Right ventricle myocardium superior (tissue), 1 donor: ENCODE measurements around the gene HS3ST1. TPM values are rescaled to one million over a fixed set of nuclear protein-coding genes. Genes with fewer than 3 reads are reported as not detected.

Source experiments
- ATAC-seq: fragments of 200-7000 bp; cut with Tn5 transposase; one replicate; pipeline ENCODE4 v1.9.1; 2020; ENCODE audit warnings: mild to moderate bottlenecking; ENCODE audit not compliant: poor library complexity
- DNase-seq: peaks from one replicate; pipeline ENCODE4 v3.0.0-alpha.2; 2020
- intact Hi-C: fragments of 100-400 bp; cut with DNase I; formaldehyde crosslinking; loops from one replicate; pipeline ENCODE4 v1.11.2; 2022
- total RNA-seq: library from RNA; stranded (reverse); fragmentation: NEBNext Ultra II Directional; extraction: Animal tissue kit (Norgen Biotek cat#: 25700); gene quantifications from one replicate; pipeline ENCODE4 v1.2.1, GENCODE V29; 2021
- donor health status: DM: no; HTN: yes; CAD: no; lungs with severe emphysema.

Gene HS3ST1
- total RNA-seq, 1 donor from 2014 or later = 1.2 TPM

GRCh38 chr4:11438647-11439046 lies 10.0 kb upstream of the HS3ST1 start:
- ATAC-seq = no peak
- DNase-seq = no peak
- intact Hi-C loops = no loop called here

DNA sequence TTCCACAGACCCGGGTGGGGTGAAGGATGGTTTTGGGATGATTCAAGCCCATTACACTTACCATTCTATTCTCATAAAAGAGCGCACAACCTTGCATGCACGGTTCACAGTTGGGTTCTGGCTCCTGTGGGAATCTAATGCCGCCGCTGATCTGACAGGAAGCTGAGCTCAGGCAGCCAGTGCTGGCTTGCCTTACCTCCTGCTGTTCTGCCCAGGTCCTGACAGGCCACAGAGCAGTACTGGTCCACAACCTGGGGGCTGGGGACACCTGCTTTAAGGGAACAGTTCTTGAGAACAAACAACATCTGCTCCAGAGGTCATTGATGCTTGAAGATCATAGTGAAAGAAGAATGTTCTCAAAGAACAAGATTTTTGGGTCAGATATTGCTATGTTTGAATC lies 8.0 kb upstream of the HS3ST1 start:
- intact Hi-C loops = no loop called here
- no peak for ATAC-seq

DNA sequence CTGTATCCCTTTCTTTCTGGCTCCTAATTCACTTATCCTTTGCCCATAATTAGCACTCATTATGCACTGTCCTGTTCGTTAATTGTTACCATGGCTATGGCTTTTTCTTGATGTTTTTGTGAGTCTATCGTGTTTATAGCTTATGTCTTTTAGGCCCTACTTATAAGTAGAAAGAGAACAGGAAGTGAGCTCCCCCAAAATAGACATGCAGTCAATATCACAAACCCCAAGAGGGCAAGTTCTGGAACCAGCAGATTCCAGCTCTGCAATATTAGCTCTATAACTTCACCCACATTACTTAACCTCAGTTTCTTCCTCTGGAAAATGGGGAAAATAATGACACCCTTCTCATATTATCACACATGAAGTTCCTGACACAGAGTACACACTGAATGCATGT lies 7.4 kb upstream of the HS3ST1 start:
- intact Hi-C loops = no loop called here
- ATAC-seq = no peak
- no peak for DNase-seq

More for the DNA sequence above, 8.0 kb upstream of the HS3ST1 start:
- no peak for DNase-seq

- ATAC-seq (no peak), DNase-seq (no peak)
- intact Hi-C loops = no loop called here
These were observed 6.9 kb upstream of the HS3ST1 start for GRCh38 chr4:11435557-11435956.

GRCh38 chr4:11431111-11431510 lies 2.4 kb upstream of the HS3ST1 start:
- ATAC-seq (no peak), DNase-seq (no peak)
- intact Hi-C loops = no loop called here

GRCh38 chr4:11430536-11430935 lies 1.8 kb upstream of the HS3ST1 start:
- no peak for DNase-seq
- intact Hi-C loops = no loop called here
- no peak for ATAC-seq

DNA sequence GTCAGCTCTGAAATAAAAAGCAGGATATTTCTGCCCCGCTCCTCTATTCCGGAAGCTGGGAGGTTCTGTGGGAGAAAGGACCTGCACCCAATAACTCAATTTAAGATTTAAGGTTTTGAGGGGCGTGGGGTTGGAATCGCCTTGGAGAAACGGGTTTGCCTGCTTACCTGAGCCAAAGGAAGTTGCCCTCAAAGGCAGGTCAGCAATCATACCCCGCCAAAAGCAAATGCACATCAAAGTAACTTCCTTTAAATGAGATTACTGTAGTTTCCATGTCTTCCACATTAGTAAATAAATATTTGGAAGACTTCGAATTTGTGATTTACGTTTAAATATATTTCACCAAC lies 978 bp upstream of the HS3ST1 start:
- intact Hi-C loops = loop anchor here (10.0 kb wide), 1 partner anchor 195 kb away; no protein-coding TSS in a partner anchor
- no peak for DNase-seq
- ATAC-seq = no peak

DNA sequence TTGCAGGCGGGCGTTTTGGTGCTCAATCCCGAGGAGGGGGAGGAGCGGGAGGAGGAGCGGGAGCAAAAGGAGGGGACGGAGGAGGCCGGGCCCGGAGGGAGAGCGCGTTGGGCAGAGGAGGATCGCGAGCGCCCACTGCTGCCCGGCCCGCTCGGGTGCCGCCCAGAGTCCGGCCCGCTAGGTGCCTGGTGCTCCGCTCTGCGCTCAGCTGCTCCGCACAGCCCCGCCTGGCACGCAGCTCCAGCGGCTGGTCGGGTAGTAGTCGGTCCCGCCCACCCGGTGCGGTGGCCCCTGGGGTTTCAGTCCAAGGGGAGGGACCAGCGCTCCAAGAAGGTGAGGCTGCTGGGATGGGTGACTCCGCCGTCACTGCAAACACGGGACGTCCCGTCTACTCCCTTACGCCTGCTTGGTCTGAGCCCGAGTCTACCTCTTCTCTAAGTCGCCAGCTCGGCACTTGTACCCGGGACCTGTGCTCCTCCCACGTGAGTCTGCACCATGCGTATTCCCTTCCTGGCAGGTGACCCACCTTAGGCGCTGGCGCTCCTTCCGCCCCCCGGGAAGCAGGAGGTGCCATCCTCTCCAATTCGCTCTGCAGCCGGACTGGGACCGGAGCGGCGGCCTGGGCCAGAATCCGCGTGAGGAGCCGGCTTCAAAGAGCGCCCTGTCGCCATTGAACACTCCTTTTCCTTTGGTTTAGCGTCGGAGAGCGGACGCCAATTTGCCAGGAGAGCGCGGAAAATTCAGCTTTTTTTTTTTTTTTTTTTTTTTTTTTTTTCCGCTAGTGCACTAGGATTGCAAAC lies 405 bp upstream of the HS3ST1 start:
- peak; percentile 97 for ATAC-seq
- intact Hi-C loops = loop anchor here (10.0 kb wide), 1 partner anchor 196 kb away; no protein-coding TSS in a partner anchor
- peak; percentile 89 for DNase-seq

DNA sequence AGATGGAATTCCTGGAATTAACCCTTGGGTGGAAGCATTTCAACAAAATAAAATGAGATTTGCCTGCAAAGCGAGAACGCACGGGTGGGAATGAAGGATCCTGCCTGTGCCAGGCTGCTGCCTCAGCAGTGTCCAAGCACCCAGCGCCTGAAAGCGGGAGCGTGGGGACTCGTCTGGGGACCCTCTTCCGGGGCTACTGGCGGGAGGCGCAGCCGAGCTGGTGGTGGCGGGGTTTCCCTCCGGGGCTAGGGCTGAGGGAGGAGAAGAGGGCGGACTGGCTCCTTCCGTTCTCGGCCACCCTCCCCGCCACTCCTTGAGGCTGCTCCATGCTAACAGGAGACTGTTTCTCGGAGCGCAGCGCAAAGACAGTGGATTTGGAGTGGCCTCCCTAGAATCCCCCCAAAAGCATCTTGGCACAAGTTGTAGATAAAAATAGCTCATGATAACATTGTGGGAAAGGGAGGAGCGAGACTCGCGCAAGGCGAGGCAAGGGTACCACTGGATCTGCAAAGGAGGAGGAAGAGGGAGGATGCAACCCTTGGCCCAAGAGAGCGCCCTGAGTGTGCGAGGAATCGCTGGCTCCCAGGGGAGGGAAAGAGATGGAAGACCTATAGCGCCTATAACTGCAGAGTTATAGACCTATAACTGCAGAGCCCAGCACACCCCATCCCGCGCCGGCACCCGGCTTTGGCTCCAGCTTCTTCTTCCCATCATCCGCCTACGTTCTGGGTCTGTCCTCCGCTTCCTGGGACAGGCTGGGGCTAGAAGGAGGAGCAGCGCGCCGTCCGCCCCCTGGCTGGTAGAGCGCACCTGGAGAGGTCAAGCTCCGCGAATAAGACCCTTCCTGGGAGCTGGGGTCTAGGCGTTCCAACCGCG lies 1.3 kb downstream of the HS3ST1 start:
- ATAC-seq (no peak), DNase-seq (peak; percentile 41)
- intact Hi-C loops = loop anchor here (10.0 kb wide), 1 partner anchor 197 kb away; no protein-coding TSS in a partner anchor

DNA sequence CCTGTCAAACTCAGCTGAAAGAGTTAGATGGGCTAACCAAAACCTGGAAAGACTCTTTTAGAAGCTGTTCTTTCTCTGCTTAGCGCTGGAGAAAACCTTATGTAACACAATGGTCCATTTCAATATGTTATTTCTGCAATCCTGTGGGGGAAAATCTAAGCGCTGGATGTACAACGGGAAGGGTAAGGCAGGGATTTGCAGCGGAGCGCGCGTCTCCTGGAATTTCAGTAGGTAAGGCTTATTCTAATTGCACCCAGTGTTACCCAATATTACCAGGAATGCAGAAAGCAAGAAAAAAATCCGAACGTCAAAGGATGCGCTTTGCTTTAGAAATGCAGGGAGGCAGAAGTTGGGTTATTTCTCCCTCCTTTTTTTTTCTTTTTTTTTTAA lies 2.0 kb downstream of the HS3ST1 start:
- no peak for ATAC-seq
- intact Hi-C loops = loop anchor here (10.0 kb wide), 1 partner anchor 198 kb away; no protein-coding TSS in a partner anchor

DNA sequence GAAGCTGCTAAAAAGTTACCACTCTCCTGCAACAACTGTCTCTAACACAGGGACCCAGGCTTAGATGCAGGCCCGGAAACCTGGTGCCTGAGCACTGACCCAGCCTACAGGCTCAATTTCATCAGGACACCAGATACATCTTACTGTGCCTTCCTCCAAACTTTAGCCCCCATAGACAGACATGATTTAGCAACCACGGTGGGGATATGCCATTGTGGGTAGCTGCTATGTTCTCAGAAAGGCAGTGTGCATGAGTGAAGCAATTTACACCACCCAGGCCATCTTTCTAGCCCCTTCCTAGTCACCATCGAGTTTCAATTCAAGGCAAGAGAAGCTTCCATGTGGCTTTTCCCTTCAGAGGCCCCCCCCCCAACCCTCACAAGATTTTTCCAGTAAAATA lies 2.7 kb downstream of the HS3ST1 start:
- intact Hi-C loops = loop anchor here (10.0 kb wide), 1 partner anchor 199 kb away; no protein-coding TSS in a partner anchor
- ATAC-seq (no peak), DNase-seq (no peak)

More for the DNA sequence above, 2.0 kb downstream of the HS3ST1 start:
- no peak for DNase-seq

- ATAC-seq = no peak
- intact Hi-C loops = loop anchor here (10.0 kb wide), 1 partner anchor 200 kb away; no protein-coding TSS in a partner anchor
These were observed 3.8 kb downstream of the HS3ST1 start for GRCh38 chr4:11424856-11425255.

GRCh38 chr4:11424000-11424399 lies 4.7 kb downstream of the HS3ST1 start:
- ATAC-seq = no peak
- intact Hi-C loops = loop anchor here (10.0 kb wide), 1 partner anchor 201 kb away; no protein-coding TSS in a partner anchor
- DNase-seq = peak; percentile 45

More at GRCh38 chr4:11424856-11425255, 3.8 kb downstream of the HS3ST1 start:
- no peak for DNase-seq

DNA sequence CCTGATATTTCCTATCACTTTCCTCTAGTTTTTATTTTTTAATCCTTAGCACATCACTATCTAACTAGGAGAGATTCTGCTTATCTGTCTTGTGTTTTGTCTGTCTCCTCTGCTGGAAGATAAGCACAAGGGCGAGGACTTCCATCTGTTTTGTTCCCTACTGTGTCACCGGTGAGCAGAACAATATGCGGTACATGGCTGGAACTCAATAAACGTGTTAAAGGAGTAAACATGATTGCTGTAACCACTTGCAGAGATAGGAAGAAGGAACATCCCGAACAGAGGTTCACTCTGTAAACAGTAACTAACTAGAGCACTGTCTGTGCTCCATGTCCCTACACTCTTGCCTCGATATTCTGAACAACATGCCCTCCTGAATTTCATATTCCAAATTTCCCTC lies 5.2 kb downstream of the HS3ST1 start:
- ATAC-seq = no peak
- intact Hi-C loops = loop anchor here (10.0 kb wide), 1 partner anchor 201 kb away; no protein-coding TSS in a partner anchor

DNA sequence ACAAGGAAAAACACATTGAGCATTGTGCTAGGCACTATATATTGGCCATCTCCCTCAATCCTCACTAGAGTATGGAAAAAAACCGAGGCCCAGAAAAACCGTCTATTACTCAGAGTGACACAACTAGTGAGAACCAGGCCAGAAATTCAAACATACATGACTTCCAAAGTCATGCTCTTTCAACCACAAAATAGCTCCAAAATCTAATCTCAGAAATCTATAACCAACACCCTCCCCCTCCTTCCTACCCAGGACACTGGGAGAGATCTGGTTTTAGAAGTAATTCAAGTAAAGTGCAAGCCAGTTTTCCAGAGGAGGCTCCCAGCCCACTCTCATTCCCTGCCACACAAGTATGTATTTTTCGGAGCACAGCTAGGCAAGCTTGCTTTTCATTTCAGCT lies 7.6 kb downstream of the HS3ST1 start:
- intact Hi-C loops = loop anchor here (10.0 kb wide), 1 partner anchor 204 kb away; no protein-coding TSS in a partner anchor
- no peak for DNase-seq

More for the DNA sequence above, 5.2 kb downstream of the HS3ST1 start:
- DNase-seq = no peak

GRCh38 chr4:11420327-11420726 lies 8.4 kb downstream of the HS3ST1 start:
- DNase-seq = no peak
- ATAC-seq = no peak
- intact Hi-C loops = loop anchor here (10.0 kb wide), 1 partner anchor 204 kb away; no protein-coding TSS in a partner anchor

More for the DNA sequence above, 7.6 kb downstream of the HS3ST1 start:
- no peak for ATAC-seq

DNA sequence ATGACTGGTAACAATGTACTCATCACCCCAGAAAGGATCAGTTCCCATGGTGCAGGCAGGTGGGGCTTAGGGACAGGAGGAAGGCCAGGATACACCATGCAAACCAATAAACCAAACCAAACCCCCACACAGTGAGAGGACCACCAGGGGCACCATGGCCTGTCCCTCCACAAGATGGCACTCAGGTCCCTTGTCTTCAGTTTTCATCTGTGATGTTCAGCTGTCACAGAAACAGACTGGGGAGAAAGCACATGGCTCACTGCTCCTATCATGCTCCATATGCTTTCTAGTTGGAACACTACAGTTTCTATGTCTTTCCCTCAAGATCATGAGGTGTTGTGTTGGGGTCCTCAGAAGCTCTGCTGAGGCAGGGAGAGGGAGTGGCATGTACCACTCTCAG lies 10.1 kb downstream of the HS3ST1 start:
- no peak for ATAC-seq
- intact Hi-C loops = no loop called here
- DNase-seq = no peak

GRCh38 chr4:11416767-11417113 lies 12.0 kb downstream of the HS3ST1 start:
- ATAC-seq (no peak), DNase-seq (no peak)
- intact Hi-C loops = no loop called here

GRCh38 chr4:11416071-11416766 lies 12.5 kb downstream of the HS3ST1 start:
- DNase-seq = no peak
- intact Hi-C loops = no loop called here
- no peak for ATAC-seq
